Suppressor macrophage (primary cell): Measurements from ENCODE around the gene CD52.

Source experiments
- DNase-seq, 4 experiments: peaks; one replicate each; pipeline ENCODE4 v3.0.0-alpha.2; 2020 to 2022

The CD52 gene

DNA sequence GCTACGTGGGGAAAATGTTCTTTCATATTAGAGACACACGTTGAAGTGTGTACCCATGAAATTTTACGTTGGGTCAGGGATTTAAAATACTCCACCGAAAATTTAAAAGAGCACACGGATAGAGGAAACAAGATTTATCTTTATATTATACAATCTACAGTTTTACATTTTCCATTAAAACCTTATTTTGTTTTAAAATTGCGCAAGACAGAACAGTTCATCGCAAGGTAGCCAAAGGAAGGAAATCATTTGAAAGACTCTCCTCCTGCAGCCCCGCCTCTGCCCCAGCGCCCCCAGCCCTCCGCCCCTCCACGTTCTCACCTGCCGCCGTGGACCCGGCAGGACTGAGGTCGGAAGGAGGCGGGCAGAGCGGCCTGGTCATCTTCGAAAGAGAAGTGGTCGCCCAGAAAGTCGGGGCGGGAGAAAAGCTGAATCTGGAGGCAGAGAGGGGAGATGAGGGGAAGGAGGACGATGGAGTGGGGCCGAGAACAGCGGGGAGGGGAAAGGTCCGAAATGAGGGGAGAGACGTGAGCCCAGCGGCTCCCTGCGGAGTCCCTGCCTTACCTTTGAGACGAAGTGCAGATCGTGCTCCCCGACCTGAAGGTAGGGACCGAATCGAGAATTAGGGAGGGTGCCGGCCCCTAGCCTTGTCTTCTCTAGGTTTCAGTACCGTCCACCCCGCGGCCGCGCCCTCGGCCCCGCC lies 18.2 kb downstream of the CD52 start:
- peak in 1 of 4 experiments; percentile 42 for DNase-seq

DNA sequence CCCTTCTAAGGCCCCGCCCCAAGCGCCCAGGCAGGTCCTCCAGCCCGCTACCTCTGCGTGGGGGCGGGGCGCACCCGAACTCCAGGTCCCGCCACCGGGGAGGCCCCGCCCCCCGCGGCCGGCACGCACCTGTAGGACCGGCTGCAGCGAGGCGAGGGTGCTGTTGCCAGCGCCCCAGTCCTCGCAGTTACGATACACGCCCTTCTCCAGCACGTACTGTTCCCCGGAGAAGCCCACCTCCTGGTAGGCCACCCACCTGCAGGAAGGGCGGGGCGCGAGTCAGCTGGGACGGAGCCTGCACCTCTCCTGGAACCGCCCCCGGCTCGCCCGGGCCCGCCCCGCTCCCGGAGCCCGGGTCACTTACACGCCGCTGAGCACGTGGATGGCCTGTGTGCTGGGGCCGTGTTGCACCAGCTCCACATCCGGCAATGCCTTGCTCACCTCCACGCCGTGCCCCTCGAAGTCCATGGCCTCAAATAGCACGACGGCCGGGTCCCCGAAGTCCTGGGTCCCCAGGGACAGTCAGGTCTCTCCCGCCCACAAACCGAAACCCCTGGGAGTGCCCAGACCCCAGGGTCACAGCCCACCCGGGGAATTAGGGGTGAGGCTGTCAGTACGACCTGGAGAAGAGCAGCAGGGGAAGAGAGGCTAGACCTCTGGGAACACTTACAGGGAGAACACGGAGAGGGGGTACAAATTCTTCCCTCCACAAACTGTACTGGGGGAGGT lies 18.9 kb downstream of the CD52 start:
- DNase-seq, result peak in 3 of 4 experiments; percentile 31 to 68 (median 66)

GRCh38 chr1:26337206-26337535 lies 19.4 kb downstream of the CD52 start:
- DNase-seq, result no peak

- DNase-seq, result no peak
Observed at GRCh38 chr1:26337625-26338024, 19.9 kb downstream of the CD52 start.

- peak in 1 of 4 experiments; percentile 1 for DNase-seq
Observed at GRCh38 chr1:26338670-26339069, 20.9 kb downstream of the CD52 start.

GRCh38 chr1:26340047-26340481 lies 22.3 kb downstream of the CD52 start:
- no peak for DNase-seq

GRCh38 chr1:26344147-26344920 lies 26.6 kb downstream of the CD52 start:
- DNase-seq, result no peak

DNA sequence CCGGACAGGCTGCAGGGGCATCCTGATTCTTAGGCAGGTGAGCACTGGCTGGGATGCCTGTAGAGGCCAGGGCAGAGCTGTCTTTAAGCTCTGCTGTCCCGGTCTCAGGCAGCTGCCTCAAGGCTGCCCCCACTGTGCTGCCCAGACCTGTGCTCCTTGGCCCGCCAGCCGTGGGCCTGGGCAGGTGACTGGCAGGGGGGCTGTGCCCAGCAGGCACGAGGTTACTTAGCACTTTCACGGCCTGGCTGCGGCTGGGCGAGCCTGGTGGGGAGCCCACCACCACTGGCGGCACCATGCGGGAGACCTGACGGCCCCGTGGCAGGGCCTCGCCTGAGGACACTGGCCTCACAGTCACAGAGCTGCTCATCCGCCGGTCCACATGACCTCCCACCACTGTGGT lies 28.0 kb downstream of the CD52 start:
- no peak for DNase-seq

DNA sequence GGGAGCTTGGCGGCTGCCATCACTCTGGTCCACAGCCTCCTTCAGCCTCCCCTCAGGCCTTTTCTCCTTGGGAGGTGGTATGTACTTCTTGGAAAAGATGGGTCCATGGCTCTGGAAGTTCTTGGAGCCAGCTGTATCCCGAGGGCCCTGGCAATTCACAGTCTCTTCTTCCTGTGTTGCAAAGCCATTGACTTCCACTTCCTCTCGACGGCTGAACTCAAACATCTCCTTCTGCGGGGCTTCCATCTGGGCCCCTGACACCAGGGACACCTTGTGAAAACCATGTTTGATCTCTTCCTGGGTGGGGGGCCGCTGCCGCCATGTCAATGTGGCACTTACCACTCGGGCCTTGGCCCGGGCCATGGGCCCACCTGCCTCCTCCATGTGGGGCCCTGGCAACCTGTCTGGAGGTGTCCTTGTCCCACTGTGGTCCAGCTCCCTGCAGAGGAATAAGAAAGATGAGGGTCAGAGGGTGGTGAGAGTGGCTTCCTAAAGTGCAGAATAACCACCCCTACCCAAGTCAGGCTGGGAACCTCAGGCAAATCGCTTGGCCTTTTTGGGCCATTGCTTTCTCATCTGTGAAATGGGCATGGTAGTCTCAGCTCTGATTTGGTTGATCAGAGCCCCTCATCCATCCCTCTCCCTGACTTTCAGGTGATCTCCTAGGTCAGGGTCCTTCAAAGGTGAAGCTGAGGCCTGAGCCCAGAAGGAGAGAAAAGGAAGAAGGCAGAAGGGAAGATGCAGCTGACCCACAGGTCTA lies 28.7 kb downstream of the CD52 start:
- peak in 1 of 4 experiments; percentile 34 for DNase-seq

- DNase-seq, result no peak
Observed at GRCh38 chr1:26349188-26349876, 31.6 kb downstream of the CD52 start.

- no peak for DNase-seq
Observed at GRCh38 chr1:26349877-26350244, 32.1 kb downstream of the CD52 start.

DNA sequence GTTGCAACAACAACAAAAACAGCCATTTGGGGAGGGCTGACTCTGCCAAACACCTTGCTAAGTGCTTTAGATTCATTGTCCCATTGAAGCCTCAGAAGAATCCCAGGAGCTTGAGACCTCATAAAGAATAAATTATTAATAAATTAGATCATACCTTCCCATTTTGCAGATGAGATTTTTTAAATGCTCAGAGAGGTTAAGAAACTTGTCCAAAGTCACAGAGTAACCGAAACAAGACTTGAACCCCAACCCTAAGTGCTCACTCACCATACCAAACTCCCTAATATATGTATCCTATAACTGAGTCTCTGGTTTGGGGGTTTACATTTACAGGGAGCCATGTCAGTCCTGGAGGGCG lies 32.6 kb downstream of the CD52 start:
- no peak for DNase-seq

- DNase-seq, result no peak
Observed at GRCh38 chr1:26350701-26351589, 33.2 kb downstream of the CD52 start.

DNA sequence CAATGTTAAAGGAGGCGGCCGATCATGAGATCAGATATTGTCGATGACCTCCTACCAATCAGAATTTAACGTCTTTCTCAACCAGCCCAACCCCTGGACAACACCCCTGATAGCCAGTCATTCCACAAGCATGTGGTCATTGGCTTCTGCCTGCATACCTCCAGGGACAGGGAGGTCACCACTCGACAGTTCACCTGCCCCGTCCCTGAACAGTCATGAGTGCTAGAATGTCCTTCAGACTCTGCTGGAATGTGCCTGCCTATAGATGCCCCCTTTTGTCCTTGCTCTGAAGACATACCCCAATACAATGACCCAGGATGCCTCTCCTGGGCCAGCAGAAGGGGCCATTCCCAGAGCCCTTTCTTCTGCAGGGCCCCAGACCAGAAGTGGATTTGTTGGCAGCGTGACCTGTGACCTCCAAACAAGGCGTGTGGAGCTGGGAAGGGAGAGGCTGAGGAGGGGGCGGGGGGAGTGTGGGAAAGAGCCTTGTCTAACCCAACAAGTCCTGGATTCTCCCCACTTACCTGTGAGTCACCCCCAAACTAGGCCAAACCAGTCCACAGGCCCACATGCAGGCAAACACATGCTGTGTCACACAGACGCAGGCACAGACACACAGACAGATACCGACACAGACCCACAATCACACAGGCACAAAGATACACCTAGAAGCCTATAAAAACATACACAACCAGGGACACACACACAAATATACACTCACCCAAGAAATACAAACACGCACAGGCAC lies 34.0 kb downstream of the CD52 start:
- DNase-seq, result no peak

DNA sequence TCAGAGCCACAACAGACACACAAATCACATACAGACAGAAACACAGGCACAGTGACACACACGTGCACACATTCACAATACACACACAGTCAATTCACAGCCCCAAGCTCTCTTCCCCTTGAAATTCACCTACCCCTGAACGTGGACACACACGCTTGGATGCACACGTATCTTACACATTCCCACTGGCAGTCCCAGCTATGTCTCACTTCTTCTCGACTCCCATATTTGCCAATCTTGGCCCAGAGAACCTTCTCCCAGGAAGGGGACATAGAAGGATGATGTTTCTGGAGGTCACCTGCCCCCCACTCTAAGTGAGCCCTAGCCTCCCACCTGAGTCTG lies 34.6 kb downstream of the CD52 start:
- DNase-seq, result no peak

- no peak for DNase-seq
Observed at GRCh38 chr1:26353210-26353859, 35.6 kb downstream of the CD52 start.

GRCh38 chr1:26353976-26354820 lies 36.4 kb downstream of the CD52 start, which contains the start of gene CRYBG2:
Gene CRYBG2, minus strand, starts transcription at chr1:26354130. Its CDS starts 7,473 bp downstream, at chr1:26346657.
- DNase-seq, result no peak

GRCh38 chr1:26354972-26355371 lies 37.2 kb downstream of the CD52 start:
- no peak for DNase-seq

GRCh38 chr1:26356106-26356505 lies 38.3 kb downstream of the CD52 start:
- no peak for DNase-seq
